B cell (primary cell): ENCODE measurements around the gene SCUBE1. TPM values are rescaled to one million over a fixed set of nuclear protein-coding genes. Genes with fewer than 3 reads are reported as not detected.

Source experiments
- ATAC-seq: fragments of 200-7000 bp; cut with Tn5 transposase; one replicate; pipeline ENCODE4 v1.10.0; 2021; ENCODE audit warnings: low read depth, mild to moderate bottlenecking, moderate number of reproducible peaks, moderate library complexity
- CTCF ChIA-PET: fragments of 350-600 bp; sonication (Branson Sonifier 250); formaldehyde crosslinking; loops from one replicate; lab custom pipeline; 2021; ENCODE audit warnings: antibody characterized with exemption, inconsistent platforms; lab: Charles Lee
- POLR2A ChIA-PET: fragments of 350-600 bp; sonication (Branson Sonifier 250); formaldehyde crosslinking; loops from one replicate; lab custom pipeline; 2021; ENCODE audit warnings: antibody characterized with exemption; lab: Charles Lee
- DNase-seq: peaks from one replicate; pipeline ENCODE4 v3.0.0; 2013
- H2AFZ ChIP-seq: 2 replicates; pipeline ENCODE4 v1.6.1; 2012; ENCODE audit warnings: mild to moderate bottlenecking, low read depth, low read length; ENCODE audit not compliant: insufficient read depth, poor library complexity, severe bottlenecking
- H3K27ac ChIP-seq, 2 donors: 1 replicate in 1 of 2; 2 replicates in 1 of 2; pipeline ENCODE4 v1.5.1; 2012 to 2013; ENCODE audit warnings: low read length in 2 of 2, mild to moderate bottlenecking in 2 of 2, moderate library complexity in 1 of 2
- H3K27me3 ChIP-seq, 4 experiments: fragments of 200-600 bp in 1 of 4; sonication (generic) in 1 of 4; replicated peaks in 1 of 4; 1 replicate in 2 of 4; 2 replicates in 2 of 4; pipeline versions ENCODE4 v1.6.1 to v1.7.0; 2013 to 2016; ENCODE audit warnings: low read length in 3 of 4, mild to moderate bottlenecking in 2 of 4, mixed read lengths in 1 of 4, moderate library complexity in 1 of 4; ENCODE audit not compliant: insufficient read depth in 4 of 4, control insufficient read depth in 3 of 4; ENCODE audit errors: control extremely low read depth in 1 of 4
- H3K36me3 ChIP-seq, 2 experiments: replicated peaks in 1 of 2; 1 replicate in 1 of 2; 2 replicates in 1 of 2; pipeline versions ENCODE4 v1.6.1 to v1.7.1; 2013; ENCODE audit warnings: low read length in 1 of 2; ENCODE audit not compliant: insufficient read depth in 2 of 2, control insufficient read depth in 1 of 2; ENCODE audit errors: control extremely low read depth in 1 of 2, extremely low read depth in 1 of 2
- H3K4me1 ChIP-seq, 2 donors: fragments of 200-600 bp in 1 of 2; sonication (generic) in 1 of 2; 1 replicate in 1 of 2; 2 replicates in 1 of 2; pipeline versions ENCODE4 v1.5.1 to v1.6.1; 2013 to 2017; ENCODE audit warnings: low read length in 2 of 2; ENCODE audit not compliant: control insufficient read depth in 2 of 2, insufficient read depth in 2 of 2
- H3K4me2 ChIP-seq: replicated peaks from 2 replicates; pipeline ENCODE3; 2012; ENCODE audit warnings: mild to moderate bottlenecking, low read depth, low read length; ENCODE audit not compliant: poor library complexity, severe bottlenecking
- H3K4me3 ChIP-seq, 5 experiments: fragments of 200-600 bp in 1 of 5; sonication (generic) in 1 of 5; 1 replicate in 3 of 5; 2 replicates in 2 of 5; pipeline versions ENCODE4 v1.5.1 to v1.7.0; 2011 to 2016; ENCODE audit warnings: low read length in 4 of 5, mild to moderate bottlenecking in 4 of 5, low read depth in 2 of 5, control low read depth in 1 of 5, moderate library complexity in 1 of 5; ENCODE audit not compliant: insufficient read depth in 1 of 5; ENCODE audit errors: control extremely low read depth in 1 of 5, extremely low read depth in 1 of 5
- H3K79me2 ChIP-seq: fragments of 200-600 bp; sonication (generic); one replicate; pipeline ENCODE4 v1.6.0; 2016; ENCODE audit warnings: low read length; ENCODE audit not compliant: control insufficient read depth, insufficient read depth
- H3K9ac ChIP-seq: fragments of 200-600 bp; sonication (generic); 2 replicates; pipeline ENCODE4 v1.6.1; 2017; ENCODE audit warnings: mild to moderate bottlenecking, low read length, moderate library complexity
- H3K9me3 ChIP-seq, 3 donors: one replicate each; pipeline versions ENCODE4 v1.6.1 to v1.7.1; 2013; ENCODE audit warnings: low read length in 2 of 3; ENCODE audit not compliant: control insufficient read depth in 2 of 3, insufficient read depth in 1 of 3; ENCODE audit errors: control extremely low read depth in 1 of 3
- H4K20me1 ChIP-seq: 2 replicates; pipeline ENCODE4 v1.6.0; 2012; ENCODE audit warnings: mild to moderate bottlenecking, low read length; ENCODE audit not compliant: insufficient read depth, control insufficient read depth, poor library complexity, severe bottlenecking
- H3K27ac Mint-ChIP-seq: one replicate; pipeline ENCODE4 v1.8.0; 2021; ENCODE audit warnings: mixed read lengths
- H3K27me3 Mint-ChIP-seq: one replicate; pipeline ENCODE4 v1.8.0; 2021; ENCODE audit warnings: mixed read lengths
- H3K4me1 Mint-ChIP-seq: one replicate; pipeline ENCODE4 v1.8.0; 2021; ENCODE audit warnings: mixed read lengths
- H3K4me3 Mint-ChIP-seq: one replicate; pipeline ENCODE4 v1.8.0; 2021; ENCODE audit warnings: mixed read lengths
- H3K9me3 Mint-ChIP-seq: one replicate; pipeline ENCODE4 v1.8.0; 2022; ENCODE audit warnings: mixed read lengths; ENCODE audit not compliant: insufficient read depth
- EZH2 ChIP-seq: IDR thresholded peaks from 2 replicates; pipeline ENCODE4 v1.6.1; 2012; ENCODE audit warnings: borderline replicate concordance, low read depth, mild to moderate bottlenecking, moderate library complexity, low read length; ENCODE audit not compliant: insufficient read depth, poor library complexity, severe bottlenecking
- whole genome bisulfite sequencing: methylation state at CpG from one replicate; pipeline ENCODE4 v1.1.5; 2013; ENCODE audit warnings: missing lambda C conversion rate; ENCODE audit not compliant: insufficient coverage; 5-methylcytosine and 5-hydroxymethylcytosine counted together
- intact Hi-C: fragments of 100-400 bp; cut with micrococcal nuclease; formaldehyde crosslinking; loops from one replicate; pipeline ENCODE4 v1.10.0; 2022
- polyA plus RNA-seq: library from polyadenylated mRNA; depleted of rRNA; stranded (reverse); fragments of >200 nt; gene quantifications from 2 replicates; pipeline ENCODE4 v1.2.3, GENCODE V29; 2012
- total RNA-seq, 2 donors: library from RNA; stranded (reverse); fragments of 120-200 nt in 1 of 2; gene quantifications; 1 replicate in 1 of 2; 2 replicates in 1 of 2; pipeline versions ENCODE4 v1.2.3 to v1.2.4, GENCODE V29; 2013 to 2022
- TF ChIP-seq, protein P1 (sequence below): fragments of 200-600 bp; IDR thresholded peaks from one replicate; pipeline ENCODE4 v1.8.0; 2022; ENCODE audit warnings: antibody characterized with exemption, mild to moderate bottlenecking

SCUBE1 gene
- total and polyA plus RNA-seq, 2 donors (not counting 1 experiment from before 2014, with no cell fraction given) = not detected

DNA sequence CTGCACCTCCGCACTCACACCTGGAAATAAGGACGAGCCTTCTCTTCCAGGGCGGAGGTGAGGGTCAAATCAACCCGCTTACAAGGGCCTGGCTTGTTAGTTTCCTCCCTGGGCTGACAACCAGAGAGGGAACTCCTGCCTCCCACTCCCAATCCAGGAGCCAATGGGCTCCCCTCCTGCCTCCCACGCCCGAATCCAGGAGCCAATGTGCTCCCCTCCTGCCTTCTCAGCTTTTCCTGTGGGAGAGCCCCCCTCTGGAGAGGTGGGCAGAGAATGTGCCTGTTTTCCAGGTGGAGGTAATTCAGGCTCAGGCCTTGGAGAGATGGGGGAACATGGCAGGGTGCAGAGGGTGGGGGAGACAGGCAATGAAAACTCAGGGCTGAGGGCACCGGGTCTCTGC is 102.6 kb downstream of the SCUBE1 start:
- no peak for DNase-seq
- H3K4me1 Mint-ChIP-seq = no peaks in the 10 kb centered on the region
- Histone ChIP-seq H3K9me3 (no peaks in the 10 kb centered on the region), H3K27me3 (no peaks in the 10 kb centered on the region), H3K4me3 (no peak overlapping the region), H3K9ac (no peak overlapping the region), H3K4me2 (no peak overlapping the region), H4K20me1 (no peaks in the 10 kb centered on the region), H3K27ac (no peak overlapping the region), H3K4me1 (no peaks in the 10 kb centered on the region), H3K36me3 (no peaks in the 10 kb centered on the region), H2AFZ (no peak overlapping the region), H3K79me2 (no peaks in the 10 kb centered on the region)
- TF ChIP-seq EZH2 = no peak
- TF ChIP-seq, protein P1, sequence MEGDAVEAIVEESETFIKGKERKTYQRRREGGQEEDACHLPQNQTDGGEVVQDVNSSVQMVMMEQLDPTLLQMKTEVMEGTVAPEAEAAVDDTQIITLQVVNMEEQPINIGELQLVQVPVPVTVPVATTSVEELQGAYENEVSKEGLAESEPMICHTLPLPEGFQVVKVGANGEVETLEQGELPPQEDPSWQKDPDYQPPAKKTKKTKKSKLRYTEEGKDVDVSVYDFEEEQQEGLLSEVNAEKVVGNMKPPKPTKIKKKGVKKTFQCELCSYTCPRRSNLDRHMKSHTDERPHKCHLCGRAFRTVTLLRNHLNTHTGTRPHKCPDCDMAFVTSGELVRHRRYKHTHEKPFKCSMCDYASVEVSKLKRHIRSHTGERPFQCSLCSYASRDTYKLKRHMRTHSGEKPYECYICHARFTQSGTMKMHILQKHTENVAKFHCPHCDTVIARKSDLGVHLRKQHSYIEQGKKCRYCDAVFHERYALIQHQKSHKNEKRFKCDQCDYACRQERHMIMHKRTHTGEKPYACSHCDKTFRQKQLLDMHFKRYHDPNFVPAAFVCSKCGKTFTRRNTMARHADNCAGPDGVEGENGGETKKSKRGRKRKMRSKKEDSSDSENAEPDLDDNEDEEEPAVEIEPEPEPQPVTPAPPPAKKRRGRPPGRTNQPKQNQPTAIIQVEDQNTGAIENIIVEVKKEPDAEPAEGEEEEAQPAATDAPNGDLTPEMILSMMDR = no peak
- no peaks in the 10 kb centered on the region for H3K9me3 Mint-ChIP-seq
- H3K4me3 Mint-ChIP-seq = no peak overlapping the region
- no peak for ATAC-seq
- 95% methylated on average over 5 of the region's 7 CpGs for WGBS
- H3K27me3 Mint-ChIP-seq = peaks cover 7% of the 10 kb centered on the region
- H3K27ac Mint-ChIP-seq = no peak overlapping the region
- CTCF ChIA-PET = no interaction called here
- POLR2A ChIA-PET = no interaction called here
- intact Hi-C loops = no loop called here

DNA sequence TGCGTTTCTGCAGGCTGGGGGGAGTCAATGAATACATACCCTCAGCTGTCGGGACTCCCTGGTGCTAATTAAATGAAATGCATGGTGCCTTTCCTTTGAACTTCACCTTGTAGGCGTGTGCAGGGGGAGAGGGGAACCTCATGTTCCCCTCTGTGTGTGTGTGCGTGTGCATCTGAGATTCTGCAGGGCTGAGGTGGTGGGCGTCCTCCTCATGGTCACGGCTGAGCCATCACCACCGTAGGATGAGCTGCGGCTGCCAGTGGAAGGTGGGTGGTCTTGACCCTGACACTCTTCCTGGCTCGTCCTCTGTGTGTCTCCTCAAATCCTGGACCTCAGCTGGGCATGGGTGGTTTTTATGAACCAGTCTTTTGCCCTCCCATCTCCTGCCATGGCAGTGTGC is 103.2 kb downstream of the SCUBE1 start:
- ATAC-seq (no peak), DNase-seq (no peak)
- TF ChIP-seq EZH2 = no peak
- TF ChIP-seq, protein P1 = no peak
- intact Hi-C loops = no loop called here
- Mint-ChIP-seq H3K27me3 (peaks cover 7% of the 10 kb centered on the region), H3K27ac (no peak overlapping the region), H3K4me3 (no peak overlapping the region), H3K4me1 (no peaks in the 10 kb centered on the region), H3K9me3 (no peaks in the 10 kb centered on the region)
- CTCF ChIA-PET = no interaction called here
- Histone ChIP-seq H3K27ac (no peak overlapping the region), H4K20me1 (no peaks in the 10 kb centered on the region), H3K36me3 (no peaks in the 10 kb centered on the region), H3K9me3 (no peaks in the 10 kb centered on the region), H2AFZ (no peak overlapping the region), H3K27me3 (no peaks in the 10 kb centered on the region), H3K4me2 (no peak overlapping the region), H3K4me3 (no peak overlapping the region), H3K9ac (no peak overlapping the region), H3K79me2 (no peaks in the 10 kb centered on the region), H3K4me1 (no peaks in the 10 kb centered on the region)
- 78% methylated on average over 8 of the region's 9 CpGs for WGBS
- POLR2A ChIA-PET = no interaction called here
